ENCODE data around the gene KIF9.
"Not testable (repeated sequence)": the region's sequence is repeated elsewhere in the genome, so short reads cannot be mapped to it uniquely, and the experiment has no call there.

The KIF9 gene, protein sequence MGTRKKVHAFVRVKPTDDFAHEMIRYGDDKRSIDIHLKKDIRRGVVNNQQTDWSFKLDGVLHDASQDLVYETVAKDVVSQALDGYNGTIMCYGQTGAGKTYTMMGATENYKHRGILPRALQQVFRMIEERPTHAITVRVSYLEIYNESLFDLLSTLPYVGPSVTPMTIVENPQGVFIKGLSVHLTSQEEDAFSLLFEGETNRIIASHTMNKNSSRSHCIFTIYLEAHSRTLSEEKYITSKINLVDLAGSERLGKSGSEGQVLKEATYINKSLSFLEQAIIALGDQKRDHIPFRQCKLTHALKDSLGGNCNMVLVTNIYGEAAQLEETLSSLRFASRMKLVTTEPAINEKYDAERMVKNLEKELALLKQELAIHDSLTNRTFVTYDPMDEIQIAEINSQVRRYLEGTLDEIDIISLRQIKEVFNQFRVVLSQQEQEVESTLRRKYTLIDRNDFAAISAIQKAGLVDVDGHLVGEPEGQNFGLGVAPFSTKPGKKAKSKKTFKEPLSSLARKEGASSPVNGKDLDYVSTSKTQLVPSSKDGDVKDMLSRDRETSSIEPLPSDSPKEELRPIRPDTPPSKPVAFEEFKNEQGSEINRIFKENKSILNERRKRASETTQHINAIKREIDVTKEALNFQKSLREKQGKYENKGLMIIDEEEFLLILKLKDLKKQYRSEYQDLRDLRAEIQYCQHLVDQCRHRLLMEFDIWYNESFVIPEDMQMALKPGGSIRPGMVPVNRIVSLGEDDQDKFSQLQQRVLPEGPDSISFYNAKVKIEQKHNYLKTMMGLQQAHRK

GRCh38 chr3:47282424-47283192 is at the start of gene KIF9, which contains the start of gene KLHL18:
Gene KIF9 (minus strand): TSS chr3:47282799. CDS start chr3:47277374, 5,425 bp downstream.
Gene KLHL18 (plus strand): TSS chr3:47282944. CDS start chr3:47282966, 22 bp downstream.
- peak; percentile 16 for DNase-seq

DNA sequence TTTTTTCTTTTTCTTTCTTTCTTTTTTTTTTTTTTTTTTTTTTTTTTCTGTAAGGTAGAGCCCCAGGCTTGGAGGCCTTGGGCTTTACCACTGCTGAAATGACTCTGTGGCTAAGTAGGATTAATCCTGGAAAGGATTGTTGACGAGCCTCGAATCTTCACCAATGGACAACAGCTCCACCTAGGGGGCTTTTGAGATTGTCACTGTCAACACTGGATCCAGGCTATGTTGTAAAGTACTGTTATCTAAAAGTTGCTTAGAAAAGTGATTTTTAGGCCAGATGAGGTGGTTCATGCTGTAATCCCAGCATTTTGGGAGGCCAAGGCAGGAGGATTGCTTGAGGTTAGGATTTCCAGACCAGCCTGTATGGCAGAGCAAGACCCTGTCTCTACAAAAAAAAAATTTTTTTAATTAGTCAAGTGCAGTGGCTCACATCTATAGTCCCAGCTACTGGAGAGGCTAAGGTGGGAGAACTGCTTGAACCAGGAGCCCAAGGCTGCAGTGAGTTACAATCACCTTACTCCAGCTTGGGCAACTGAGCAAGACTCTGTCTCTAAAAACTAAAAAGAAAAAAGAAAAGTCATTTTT is 41.8 kb upstream of the KIF9 start:
- DNase-seq, result peak; percentile 26

DNA sequence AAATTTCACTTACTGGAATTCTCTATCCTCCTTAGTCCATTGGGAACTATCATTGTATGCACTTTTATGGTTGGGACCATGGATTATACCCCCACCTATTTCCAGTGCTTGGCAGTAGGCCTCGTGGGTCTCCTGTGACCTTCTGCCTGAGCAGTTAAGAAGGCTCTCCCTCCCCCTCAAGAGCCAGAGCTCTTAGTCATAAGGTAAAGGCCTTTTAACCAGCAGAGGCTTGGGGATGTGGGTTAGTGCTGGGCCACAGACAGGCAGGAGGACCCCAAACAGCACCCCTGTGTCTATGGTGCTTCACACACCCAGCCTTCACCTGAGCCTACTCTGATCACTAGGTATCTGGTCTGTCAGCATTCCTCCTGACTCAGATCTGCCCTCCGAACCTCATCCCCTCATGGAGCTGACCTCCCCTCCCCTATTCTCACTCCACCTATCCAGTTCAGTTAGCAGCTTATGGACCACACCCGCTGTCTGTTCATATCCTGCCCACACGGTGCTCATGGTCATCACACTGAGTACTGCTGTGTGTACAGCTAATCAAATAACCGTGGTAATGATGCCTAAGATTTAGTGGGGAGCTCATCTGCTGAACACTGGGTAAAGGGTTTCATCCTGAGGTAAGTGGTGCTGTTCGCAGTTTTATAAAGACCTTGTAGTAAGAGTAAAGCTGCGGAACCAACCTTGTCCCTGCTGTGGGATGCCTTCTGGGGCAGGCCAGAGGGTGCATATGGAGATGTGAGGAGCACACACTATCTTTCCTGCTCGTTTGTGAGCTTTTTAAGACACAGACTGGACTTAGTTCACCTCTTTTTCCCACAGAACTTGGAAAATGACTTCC is 41.1 kb upstream of the KIF9 start:
- DNase-seq, result no peak

- DNase-seq, result no peak
Observed at GRCh38 chr3:47319956-47320355, 37.4 kb upstream of the KIF9 start.

DNA sequence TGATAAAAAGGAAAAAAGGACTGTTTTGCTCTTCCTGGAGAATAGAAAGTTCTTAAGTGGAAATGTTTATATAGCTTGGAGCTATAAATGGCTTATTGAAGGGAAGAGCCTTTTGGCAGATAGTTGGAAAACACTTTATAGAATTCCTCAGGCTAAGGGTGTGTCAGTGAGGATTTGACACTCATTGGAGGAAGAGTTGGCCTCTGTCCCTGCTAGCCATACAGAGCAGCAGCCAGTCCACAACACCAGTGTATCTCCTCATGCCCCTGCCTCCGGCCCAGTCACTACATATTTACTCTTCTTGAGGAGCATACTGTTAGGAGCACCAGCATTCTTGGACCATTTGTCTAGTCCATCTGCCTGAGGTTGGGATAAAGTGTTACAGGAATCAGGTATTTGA is 36.3 kb upstream of the KIF9 start:
- DNase-seq, result no peak

- not testable (repeated sequence) for DNase-seq
Observed at GRCh38 chr3:47316151-47316550, 33.6 kb upstream of the KIF9 start.

GRCh38 chr3:47315069-47315647 is 32.6 kb upstream of the KIF9 start:
- no peak for DNase-seq

GRCh38 chr3:47314056-47314764 is 31.6 kb upstream of the KIF9 start:
- no peak for DNase-seq

GRCh38 chr3:47313341-47314055 is 30.9 kb upstream of the KIF9 start:
- no peak for DNase-seq

- DNase-seq, result no peak
Observed at GRCh38 chr3:47310391-47310790, 27.8 kb upstream of the KIF9 start.

GRCh38 chr3:47309231-47309630 is 26.6 kb upstream of the KIF9 start:
- DNase-seq, result not testable (repeated sequence)

- no peak for DNase-seq
Observed at GRCh38 chr3:47306022-47306421, 23.4 kb upstream of the KIF9 start.

- no peak for DNase-seq
Observed at GRCh38 chr3:47301456-47301855, 18.9 kb upstream of the KIF9 start.

GRCh38 chr3:47299381-47300318 is 17.1 kb upstream of the KIF9 start:
- DNase-seq, result no peak

DNA sequence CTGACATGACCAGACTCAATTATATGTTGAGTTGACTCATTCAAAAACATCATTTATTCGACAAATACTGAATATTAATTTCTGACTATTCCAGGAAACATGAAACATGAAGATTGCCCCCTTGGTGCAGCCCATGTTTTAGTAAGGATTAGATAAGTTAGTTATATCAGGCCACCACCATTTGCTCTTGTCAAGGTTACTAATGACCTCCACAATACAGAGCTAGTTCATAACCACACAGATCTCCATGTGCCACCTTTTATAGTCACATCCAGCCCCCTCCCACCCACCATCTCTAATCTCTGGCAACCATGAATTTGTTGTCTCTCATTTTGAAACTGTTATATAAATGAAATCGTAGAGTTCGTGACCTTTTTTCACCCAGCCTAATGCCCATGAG is 15.8 kb upstream of the KIF9 start:
- DNase-seq, result no peak

DNA sequence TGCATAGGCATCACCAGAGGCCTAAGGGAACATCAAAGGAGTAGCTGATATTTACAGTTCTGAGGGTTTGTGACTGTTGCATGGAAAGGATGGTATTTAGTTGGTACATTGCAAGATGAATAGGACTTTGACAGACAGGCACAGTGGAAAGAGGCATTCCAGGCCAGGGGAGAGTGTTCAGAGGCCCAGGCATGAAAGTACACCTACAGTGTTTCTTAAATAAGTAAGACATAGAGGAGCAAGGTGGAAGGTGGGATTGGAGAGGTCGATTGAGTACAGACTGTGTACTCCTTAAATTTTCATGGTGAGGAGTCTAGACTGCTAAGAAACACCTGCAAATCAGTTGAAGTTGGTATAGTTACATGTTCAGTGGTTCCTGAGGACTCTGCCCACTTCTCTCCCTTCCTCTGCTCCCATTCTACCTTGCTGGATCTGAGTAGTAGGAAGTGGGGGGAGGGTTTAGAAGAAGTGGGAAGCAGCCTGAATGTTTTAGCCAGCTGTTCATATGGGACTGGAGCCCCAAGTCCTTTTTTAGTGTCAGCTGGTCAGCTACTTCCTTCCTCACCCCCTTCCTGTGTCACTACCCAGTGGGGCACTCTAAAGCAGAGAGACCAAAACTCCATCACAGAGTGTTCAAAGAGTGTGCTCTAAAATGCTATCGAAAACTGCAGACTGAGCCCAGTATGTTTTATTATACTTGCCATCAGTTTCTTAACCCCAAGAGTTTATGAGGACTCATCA is 14.1 kb upstream of the KIF9 start:
- DNase-seq, result no peak

DNA sequence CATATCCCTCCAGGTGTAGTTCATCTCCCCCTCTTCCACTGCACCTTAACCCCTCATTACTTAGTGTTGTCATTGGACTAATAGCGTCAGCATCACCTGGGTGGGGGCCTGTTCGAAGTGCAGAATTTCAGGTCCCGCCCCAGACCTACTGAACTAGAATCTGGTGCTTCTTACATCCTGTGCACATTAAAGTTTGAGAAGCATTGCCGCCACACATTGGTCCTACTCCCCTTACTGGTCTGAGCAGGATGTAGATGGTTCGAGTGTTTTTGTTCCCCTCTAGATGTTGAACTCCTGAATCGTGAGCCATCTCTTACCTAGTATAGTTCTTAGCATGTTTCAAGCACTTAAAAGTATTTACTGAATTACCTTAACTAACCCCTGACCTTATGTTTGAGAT is 13.4 kb upstream of the KIF9 start:
- DNase-seq, result no peak

- no peak for DNase-seq
Observed at GRCh38 chr3:47295322-47295721, 12.7 kb upstream of the KIF9 start.

Measured in NCI-H1694 (cell line).